GM10847 (cell line): ENCODE measurements around the gene BEND7.

ENCODE experiments used
- POLR2A ChIP-seq: IDR thresholded peaks from 2 replicates; pipeline ENCODE4 v1.6.1; 2011; ENCODE audit not compliant: insufficient read length; ENCODE audit errors: extremely low read depth

Gene BEND7

DNA sequence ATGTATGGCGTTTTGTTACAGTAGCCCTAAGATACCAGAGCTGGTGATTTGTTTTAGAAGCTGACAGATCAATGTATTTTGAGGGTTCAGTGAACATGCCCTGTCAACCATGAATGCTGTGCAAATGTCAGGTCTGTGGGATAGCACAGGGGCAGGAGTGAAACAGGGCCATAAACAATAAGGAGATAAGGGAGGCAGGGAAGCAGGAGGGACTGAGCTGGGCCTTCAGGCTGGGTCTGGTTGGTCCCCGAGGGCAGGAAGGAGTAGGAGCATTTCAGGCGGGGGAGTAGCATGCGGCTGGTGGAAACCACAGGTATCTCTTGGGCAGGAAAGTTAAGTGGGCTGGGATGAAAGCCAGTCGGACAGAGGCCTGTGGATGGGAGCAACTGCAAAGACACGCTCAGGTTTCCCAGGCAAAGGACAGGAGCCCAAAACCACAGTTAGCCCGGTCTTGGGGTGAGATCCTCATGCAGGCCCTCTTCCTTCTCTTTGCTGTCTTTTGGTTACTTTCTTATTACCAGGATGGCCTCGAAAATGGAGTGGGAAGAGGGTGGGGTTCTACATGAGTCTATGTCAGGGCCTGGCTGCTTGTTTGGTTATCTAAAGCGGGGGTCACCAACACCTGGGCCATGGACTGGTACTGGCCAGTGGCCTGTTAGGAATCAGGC, 111.2 kb downstream of the BEND7 start:
- no peak for TF ChIP-seq POLR2A

DNA sequence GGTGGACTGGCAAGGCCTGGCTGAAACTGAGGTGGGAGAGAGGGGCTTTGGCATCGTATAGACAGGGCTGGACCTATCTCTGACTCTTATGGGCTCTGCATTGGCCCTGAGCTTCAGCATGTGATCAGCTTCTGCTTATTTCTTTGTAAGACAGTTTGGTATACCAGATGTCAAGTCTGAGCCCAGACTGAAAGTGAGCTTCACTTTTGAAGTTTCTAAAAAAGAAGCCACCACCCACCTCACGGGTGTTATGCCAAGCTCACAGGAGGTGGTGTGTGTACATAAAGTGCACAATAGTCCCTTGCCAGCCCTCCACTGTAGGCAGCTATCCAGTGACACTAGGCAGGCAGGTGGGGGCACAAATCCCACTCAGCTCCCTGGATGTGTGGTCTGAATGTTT, 112.1 kb downstream of the BEND7 start:
- TF ChIP-seq POLR2A, result no peak

DNA sequence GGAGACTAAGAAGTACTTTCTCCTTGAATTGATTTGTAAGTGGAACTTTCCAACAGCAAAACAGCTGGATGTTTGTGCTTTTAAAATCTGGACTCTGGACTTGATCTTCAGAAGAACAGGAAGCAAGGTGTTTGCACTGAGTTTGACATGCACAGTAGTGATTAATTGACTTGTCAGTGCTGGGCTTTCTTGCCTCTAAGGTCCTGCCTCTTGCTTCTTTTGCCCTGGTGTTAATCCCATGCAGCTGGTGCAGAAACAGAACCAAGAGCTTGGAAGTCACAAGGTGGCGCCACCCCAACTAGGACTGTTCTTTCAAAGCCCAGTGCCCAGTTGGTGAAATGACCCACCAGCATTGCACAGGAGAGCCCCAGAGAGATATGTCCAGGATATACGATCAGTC, 114.0 kb downstream of the BEND7 start:
- TF ChIP-seq POLR2A, result no peak

DNA sequence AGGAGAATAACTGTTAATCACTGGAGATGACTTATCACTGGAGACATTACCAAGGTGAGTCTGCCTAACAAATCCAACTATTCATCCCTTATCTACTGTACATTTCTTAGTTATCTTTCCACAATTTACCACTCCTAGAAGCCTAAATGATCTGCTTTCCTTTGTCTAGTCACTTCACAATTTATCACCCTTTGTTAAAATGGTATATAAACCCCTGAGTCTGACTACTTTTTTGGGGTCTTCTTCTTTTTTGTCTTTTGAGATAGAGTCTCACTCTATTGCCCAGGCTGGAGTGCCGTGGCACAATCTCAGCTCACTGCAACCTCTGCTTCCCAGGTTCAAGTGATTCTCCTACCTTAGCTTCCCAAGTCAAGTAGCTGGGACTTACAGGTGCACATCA, 114.7 kb downstream of the BEND7 start:
- TF ChIP-seq POLR2A, result no peak

DNA sequence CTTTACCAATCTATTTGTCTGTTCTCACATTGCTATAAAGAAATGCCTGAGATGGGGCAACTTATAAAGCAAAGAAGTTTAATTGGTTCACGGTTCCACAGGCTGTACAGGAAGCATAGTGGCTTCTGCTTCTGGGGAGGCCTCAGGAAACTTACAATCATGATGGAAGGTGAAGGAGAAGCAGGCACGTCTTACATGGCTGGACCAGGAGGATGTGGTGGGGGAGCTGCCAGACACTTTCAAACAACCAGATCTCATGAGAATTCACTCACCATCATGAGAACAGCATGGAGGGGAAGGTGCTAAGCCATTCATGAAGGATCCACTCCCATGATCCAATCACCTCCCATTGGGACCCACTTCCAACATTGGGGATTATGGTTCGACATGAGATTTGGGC, 115.9 kb downstream of the BEND7 start:
- no peak for TF ChIP-seq POLR2A

DNA sequence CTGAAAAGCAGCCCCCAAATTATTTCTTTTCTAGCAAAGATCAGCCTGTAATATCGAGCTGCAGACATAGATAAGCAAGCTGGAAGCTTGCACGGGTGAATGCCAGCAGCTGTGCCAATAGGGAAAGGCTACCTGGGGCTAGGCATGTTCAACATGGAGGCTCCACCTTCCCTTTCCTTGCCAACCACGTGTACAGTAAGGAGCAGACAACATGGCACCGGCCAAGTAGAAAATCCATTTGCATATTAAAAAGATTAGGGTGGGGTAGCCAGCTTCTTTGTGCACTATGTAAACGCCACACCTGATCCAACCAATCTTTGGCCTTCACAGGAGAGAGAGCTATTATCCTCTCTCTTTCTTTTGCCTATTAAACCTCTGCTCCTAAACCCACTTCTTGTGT, 124.0 kb downstream of the BEND7 start:
- no peak for TF ChIP-seq POLR2A

DNA sequence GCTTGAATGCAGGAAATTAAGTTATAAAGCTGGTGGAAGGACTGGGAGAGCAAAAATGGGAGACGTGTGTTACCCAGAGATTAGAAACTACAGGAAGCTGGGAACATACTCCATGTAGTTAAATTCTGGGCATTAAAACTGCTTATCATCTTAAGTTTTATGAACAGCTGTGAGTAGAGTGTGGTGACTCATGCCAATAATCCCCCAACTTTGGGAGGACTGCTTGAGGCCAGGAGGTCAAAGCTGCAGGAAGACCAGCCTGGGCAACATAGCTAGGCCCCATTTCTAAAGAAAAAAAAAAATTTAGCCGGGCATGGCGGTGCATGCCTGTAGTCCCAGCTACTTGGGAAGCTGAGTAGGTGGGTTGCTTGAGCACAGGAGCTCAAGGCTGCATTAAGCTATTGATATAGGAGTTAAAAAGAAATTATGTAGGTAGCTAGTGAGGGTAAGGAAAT, 124.5 kb downstream of the BEND7 start:
- TF ChIP-seq POLR2A, result no peak

DNA sequence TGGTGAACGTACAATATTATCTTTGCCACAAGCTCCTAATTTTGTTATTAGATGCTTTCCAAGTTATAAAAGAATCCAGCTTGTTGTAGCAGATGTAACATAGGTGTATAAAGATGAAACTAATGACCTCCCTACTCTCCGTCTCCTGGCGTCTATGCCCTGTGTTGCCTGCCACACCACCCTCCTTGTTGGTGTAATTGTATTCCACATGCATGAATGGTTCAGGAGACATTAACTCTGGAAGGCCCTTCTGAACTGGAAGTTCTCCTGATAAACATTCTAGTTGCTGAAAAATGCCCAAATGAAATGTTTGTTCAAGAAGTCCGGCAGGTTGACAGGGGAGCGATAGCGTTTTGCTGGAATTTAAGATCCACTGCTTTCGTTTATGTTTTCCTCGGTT, 126.8 kb downstream of the BEND7 start:
- no peak for TF ChIP-seq POLR2A

DNA sequence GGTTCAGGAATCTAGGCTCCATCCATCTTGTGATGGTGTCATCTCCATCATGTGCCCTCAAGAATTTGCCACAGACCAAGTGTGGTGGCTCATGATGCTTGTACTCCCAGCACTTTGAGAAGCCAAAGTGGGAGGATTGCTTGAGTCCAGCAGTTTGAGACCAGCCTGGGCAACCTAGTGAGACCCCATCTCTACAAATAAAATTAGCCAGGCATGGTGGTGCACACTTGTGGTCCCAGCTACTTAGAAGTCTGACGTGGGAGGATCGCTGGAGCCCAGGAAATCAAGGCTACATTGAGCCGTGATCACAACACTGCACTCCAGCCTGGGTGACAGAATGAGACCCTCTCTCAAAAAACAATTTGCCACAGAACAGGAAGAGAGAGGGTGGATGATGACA, 127.7 kb downstream of the BEND7 start:
- TF ChIP-seq POLR2A, result no peak

DNA sequence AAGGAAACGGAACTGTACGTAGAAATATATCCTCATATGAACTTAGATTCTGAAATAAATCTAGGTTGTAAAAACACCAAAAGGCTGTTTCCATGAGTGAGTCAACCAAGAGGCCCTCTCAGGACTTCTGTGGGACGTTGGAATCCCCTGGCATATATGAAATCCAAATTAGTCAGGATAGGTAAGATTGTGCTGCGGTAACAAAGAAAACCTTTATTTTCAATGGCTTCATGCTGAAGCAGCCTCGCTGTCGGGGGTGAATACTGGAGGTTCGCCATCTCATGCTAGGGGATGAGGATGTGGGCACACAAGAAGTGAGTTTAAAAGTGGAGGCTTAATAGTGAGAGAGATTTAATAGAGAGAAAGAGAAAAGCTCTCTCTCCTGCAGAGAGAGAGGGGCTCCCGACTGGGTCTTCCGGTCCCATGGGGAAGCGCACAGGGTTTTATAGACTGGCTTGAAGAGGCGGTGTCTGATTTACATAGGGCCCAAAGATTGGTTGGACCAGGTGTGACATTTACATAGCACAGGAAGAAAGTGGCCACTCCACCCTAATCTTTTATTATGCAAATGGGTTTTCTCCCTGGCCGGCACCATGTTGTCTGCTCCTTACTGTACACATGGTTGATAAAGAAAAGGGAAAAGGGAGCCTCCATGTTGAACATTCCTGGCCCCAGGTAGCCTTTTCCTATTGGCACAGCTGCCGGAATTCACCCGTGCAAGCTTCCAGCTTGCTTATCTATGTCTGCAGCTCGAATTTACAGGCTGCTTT, 128.4 kb downstream of the BEND7 start:
- no peak for TF ChIP-seq POLR2A

DNA sequence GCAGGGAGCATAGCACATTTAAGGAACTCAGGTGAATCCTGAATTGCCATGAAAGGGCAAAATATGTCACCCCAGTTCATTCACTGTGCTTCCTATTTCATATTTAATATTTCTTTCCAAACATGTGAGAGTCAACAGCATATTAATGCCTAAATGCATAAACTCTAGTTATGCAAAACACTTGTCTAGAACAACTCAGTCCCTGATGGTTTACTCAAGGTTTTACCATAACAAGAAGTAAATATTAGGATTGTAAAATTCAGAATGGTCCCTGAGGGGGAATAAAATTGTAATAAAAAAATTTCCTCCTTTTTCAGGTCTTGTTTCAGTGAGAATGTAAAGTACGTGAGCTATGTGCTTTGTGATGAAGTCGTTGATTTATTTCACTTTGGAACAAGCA, 129.1 kb downstream of the BEND7 start:
- TF ChIP-seq POLR2A, result no peak

DNA sequence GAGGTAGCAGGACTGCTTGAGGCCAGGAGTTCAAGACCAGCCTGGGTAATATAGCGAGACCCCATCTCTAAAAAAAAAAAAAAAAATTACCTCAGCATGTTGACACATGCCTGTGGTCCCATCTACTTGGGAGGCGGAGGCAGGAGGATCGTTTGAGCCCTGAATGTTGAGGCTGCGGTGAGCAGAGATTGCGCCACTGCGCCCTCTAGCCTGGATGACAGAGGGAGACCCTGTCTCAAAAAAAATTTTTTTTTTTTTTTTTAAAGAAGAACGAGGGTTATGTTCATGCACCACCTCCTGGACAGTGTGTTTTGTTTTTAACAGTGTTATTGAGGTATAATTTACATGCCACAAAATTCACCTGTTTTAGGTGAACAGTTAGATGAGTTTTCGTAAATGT, 129.6 kb downstream of the BEND7 start:
- TF ChIP-seq POLR2A, result no peak

DNA sequence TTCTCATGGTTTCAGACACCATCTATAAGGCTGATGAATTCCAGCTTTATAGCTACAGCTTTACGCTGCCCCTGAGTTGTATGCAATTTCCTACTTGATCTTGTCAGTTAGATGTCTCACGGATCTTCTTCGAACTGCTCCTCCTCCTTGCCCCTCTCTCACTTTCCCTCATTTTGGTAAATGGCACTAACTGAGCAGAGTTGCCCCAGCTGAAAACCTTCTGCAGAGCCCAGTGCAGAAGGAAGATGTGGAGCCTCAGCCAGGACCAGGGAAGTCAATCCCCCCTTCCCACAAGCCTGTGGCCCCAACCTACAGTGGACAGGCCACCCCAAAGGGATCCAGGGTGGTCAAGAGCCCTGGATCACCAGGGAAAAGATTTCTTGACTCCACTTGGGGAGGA, 131.8 kb downstream of the BEND7 start:
- no peak for TF ChIP-seq POLR2A

DNA sequence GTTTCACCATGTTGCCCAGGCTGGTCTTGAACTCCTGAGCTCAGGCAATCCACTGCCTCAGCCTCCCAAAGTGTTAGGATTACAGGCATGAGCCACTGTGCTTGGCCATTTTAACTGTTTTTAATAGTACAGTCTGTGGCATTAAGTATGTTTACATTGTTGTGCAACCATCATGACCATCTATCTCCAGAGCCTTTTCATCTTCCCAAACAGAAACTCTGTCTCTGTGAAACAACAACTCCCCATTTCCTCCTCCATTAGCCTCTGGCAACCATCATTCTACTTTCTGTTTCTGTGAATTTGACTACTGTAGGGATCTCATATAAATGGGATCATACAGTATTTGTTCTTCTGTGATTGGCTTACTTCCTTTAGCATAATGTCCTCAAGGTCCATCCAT, 132.4 kb downstream of the BEND7 start:
- TF ChIP-seq POLR2A, result no peak

DNA sequence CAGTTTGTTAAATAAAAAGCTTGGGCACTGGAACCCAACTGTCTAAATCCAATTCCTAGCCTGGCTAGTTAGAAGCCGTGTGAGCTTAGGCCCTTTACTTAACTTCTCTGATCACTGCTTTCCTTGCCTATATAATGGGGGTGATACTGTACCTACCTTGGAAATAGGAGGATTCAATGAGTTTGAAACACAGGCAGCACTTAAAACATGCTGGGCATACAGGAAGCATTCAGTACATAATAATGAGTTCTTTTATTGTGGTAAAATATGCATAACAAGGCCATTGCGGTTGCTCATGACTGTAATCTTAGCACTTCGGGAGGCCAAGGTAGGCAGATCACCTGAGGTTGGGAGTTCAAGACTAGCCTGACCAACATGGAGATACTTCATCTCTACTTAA, 133.3 kb downstream of the BEND7 start:
- TF ChIP-seq POLR2A, result no peak

DNA sequence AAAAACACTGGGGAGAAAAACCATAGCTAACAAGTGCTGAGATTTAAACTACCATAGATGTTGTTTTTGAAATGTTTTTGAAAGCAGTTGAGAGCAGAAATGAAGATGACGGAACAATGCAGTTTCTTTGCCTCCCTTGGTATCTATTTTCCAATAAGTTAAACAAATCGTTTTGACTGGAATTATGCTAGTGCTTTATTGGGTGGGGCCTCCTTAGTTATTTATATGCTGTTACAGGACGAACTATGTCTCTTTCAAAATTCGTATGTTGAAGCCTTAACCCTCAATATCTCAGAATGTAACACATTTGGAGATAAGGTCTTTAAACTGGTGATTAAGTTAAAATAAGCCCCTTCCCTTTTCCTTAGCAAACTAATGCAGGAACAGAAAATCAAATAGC, 135.2 kb downstream of the BEND7 start:
- no peak for TF ChIP-seq POLR2A

DNA sequence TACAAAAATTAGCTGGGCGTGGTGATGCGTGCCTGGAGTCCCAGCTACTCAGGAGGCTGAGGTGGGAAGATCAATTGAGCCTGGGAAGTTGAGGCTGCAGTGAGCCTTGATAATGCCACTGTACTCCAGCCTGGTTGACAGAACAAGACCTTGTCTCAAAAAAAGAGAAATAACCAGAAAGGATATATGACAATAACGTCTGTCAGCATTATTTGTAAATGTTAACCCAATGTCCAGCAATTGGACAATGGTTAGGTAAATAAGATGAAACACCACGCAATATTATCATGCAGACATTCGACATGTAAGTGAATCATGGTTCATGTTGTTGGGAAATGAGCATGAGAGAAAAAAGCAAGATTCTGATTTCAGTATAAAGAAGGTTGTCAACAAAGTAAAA, 136.1 kb downstream of the BEND7 start:
- TF ChIP-seq POLR2A, result no peak
